Pons (tissue), 1 donor: ENCODE data around the gene WFDC10A.
"Not testable (repeated sequence)": the region's sequence is repeated elsewhere in the genome, so short reads cannot be mapped to it uniquely, and the experiment has no call there.

ENCODE experiments used
- DNase-seq: peaks from one replicate; pipeline ENCODE4 v3.0.0-alpha.2; 2016; ENCODE audit warnings: low spot score

WFDC10A gene

DNA sequence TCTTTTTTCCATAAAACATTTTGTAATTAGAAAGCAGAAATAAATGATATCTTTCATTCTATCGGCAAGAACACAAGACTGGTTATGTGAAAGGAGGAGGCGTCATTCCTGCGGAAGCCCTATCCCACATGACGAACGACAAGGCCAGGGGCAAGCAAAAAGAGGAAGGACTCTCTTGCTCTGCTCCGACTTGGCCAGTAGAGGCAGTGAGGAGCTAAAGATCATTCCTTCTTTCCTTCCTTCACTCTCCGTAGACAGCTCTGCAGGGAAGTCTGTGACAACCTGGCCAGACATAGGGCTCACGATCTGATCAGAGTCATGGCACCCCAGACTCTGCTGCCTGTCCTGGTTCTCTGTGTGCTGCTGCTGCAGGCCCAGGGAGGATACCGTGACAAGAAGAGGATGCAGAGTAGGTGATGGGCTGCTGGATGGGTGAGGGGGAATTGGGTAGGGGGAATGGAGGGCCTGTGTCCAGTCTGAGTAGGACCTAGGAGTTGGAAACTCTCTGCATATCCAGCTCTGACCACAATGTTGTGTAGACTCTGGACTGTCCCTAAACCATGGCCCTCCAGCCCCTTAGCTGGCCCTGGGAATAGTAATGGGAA, at the start of gene WFDC10A:
WFDC10A (plus strand) TSS at position 244 of the 605 bp plus-strand sequence; CDS start at position 319, 75 bp downstream.
- peak; percentile 37 for DNase-seq

DNA sequence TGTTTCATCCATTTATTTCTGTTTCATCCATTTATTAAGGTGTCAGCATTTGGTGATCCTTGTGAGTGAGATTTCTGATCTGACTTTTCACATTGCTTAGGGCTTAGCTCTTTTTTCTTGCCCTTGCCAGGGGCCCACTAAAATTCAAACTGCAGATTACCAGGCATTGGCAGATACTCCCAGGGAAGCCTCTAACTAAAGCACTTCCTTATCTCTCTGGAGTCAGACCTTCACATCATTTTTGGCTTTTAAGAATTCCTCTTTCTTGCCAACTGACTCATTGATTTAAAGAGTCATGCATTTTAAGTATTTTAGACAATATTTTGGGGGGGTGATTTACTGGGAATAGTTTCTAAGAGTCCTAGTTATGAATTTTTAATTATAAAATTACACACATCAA, 47.8 kb upstream of the WFDC10A start:
- DNase-seq: no peak

DNA sequence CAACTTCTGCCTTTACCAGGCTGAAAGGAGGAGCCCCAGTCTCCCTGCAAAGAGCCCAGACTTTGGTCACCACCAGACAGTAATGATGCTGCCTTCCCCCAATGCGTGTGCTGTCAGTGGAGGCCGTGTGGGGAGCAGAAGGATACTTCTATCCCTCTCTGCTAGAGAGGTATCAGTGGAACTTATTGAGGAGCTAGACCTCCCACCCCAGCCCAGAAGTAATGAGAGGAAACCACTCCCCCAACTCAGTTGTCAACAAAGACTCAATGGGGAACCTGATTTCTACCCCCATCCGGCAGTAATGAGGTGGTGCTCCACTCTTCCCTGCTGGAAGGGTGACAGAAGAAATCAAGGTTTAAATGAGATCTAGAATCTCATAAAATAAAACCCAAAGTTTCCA, 46.0 kb upstream of the WFDC10A start:
- DNase-seq: no peak

DNA sequence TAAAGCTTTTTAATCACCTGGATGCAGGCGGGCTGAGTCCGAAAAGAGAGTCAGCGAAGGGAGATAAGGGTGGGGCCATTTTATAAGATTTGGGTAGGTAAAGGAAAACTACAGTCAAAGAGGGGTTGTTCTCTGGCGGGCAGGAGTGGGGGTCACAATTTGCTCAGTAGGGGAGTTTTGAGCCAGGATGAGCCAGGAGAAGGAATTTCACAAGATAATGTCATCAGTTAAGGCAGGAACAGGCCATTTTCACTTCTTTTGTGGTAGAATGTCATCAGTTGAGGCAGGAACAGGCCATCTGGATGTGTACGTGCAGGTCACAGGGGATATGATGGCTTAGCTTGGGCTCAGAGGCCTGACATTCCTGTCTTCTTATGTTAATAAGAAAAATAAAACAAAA, 45.2 kb upstream of the WFDC10A start:
- not testable (repeated sequence) for DNase-seq

DNA sequence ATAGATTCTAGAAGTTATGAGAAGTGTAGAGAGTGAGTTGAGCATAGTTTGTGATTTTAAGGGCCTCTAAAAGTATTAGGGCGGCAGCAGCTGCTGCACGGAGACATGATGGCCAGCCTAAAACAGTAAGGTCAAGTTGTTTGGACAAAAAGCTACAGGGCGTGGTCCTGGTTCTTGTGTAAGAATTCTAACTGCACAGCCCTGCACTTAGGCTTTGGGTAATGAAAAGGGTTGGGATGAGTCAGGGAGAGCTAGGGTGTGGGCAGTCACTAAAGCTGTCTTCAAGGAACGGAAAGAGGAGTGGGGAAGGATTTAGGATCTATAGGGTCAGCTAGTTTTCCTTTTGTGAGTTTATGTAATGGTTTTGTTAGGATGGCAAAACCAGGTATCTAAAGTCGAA, 43.6 kb upstream of the WFDC10A start:
- not testable (repeated sequence) for DNase-seq

DNA sequence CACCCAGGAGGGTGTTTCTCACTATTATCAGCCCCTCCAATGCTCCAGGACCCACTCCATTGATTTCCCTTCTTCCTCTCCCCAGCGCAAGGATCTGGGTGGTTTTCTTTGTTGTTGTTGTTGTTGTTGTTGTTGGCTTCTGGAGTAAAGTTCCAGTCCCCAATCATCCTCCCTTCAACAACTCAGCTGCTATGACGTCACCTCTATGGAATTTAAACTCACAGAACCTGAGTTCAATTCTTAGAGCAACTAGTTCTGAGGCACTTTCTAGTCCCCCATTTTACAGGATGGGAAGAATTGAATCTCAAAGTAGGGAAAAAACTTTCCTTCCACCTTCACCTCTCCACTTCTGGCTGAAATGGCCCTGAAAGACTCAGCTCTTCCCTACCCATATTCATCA, 40.7 kb upstream of the WFDC10A start:
- no peak for DNase-seq

DNA sequence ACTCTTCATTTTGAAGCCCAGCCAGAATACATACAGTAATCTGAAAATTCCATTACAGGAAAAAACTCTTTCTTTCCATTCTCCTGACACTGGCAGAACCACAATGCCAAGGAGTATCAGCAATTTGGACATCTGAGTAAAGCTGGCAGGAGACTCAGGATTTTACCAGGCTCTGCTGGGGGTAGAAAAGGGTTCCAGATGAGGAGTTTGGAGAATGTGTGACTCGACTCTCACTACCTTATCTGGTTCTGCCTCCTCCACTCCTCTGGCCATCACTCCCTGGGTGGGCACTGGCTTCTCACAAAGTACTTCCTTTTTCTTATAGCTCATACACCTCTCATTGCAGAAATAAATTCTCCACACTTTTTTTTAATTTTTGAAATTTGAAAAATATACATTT, 39.8 kb upstream of the WFDC10A start:
- no peak for DNase-seq

DNA sequence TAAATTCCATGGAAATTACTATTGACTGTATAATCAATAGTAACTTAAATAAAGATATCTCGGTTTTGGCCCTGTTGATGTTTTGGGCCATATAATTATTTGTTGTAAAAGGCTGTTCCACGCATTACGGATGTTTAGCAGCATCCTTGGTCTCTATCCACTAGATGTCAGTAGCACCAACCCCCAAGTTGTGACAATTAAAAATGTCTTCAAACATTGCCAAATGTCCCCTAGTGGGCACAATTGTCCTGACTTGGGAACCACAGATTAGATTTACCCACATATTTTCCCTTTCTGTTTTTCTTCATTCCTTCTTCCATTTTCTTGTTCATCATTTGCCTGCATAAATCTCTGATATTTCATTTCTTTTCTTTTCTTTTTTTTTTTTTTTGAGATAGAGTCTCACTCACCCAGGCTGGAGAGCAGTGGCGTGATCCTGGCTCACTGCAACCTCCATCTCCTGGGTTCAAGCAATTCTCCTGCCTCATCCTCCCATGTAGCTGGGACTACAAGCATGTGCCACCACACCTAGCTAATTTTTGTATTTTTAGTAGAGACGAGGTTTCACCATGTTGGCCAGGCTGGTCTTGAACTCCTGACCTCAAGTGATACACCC, 36.9 kb upstream of the WFDC10A start:
- DNase-seq: peak; percentile 32

DNA sequence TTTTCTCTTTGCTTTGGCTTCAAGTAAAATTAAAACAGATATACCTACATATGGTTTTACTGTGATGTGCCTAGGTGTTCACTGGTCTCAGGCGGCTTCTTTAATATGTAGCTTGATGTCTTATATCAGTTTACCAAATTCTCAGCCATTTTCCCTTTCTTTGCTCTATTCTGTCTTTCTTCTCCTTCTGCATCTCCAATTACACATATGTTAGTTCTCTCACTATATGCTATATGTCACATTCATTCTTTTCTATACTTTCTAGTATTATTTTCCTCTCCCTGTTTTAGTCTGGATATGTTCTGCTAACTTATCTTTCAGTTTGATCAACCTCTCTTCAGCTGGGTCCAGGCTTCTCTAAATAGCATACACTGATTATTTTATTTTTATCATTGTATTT, 36.0 kb upstream of the WFDC10A start:
- DNase-seq: no peak

DNA sequence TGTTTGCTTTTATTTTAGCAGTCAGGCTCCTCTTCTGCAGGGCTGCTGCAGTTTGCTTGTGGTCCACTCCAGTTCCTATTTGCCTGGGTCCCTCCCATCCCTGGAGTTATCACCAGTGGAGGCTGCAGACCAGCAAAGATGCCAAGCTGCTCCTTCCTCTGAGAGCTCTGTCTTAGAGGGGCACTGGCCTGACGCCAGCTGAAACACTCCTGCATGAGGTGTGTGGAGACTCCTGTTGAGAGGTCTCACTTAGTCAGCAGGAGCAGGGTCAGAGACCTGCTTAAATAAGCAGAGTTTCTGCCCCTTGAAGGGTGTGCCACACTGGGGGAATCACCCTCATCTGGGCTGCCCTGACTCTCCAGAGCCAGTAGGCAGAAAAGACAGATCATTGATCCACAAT, 34.3 kb upstream of the WFDC10A start:
- DNase-seq: no peak

DNA sequence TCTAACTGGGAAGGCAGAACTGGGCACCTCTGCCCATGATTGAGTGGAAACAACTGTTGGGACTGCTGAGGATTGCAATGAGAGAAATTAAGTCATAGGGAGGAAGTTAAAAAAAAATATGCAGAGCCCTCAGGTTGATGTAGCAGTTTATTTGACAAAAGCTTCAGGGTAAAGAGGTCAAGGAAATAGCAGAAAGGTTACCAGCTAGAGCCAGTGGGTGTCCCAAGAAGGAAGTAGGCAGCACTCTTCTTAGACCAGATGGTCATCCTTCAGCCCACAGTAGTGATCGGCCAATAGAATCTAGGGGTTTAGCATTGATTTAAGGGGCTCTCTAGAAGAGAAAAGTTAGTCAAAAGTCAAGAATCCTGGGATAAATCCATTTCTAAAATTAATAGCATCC, 21.7 kb upstream of the WFDC10A start:
- DNase-seq: no peak

DNA sequence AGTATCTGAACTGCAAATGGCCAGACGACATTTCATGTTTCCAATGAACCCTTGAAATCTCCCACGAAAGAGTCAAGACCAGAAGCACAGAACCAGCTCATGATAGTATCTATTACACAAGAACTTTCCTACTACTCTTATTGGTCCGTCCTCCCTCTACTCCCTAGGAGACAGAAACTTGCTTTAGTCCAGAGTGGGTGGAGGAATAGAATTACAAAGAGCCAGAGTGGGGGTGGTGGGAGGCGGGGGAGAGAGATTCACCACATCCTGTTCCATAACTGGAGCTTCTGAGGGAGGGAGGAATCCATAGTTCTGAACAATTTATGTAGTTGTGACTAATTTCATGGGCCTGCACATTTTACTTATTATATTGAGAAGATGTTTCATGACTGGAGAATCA, 18.5 kb upstream of the WFDC10A start:
- DNase-seq: no peak

DNA sequence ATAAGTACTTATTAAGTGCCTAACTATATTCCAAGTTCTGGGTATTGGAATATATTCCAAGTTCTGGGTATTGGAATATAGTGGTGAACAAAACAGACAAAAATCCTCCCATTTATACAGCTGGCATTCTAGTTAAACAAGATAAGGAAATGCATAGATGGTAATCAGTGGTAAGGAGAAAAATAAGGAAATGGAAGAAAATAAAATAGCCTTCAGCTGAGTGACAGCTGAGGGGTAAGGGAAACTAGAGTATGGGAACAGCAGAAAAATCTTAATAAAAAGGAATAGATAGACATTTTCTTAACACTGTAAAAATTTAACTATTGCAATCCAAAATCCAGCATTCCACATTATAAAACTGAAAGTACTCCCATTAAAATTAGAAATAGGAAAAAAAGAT, 17.2 kb upstream of the WFDC10A start:
- DNase-seq: no peak

DNA sequence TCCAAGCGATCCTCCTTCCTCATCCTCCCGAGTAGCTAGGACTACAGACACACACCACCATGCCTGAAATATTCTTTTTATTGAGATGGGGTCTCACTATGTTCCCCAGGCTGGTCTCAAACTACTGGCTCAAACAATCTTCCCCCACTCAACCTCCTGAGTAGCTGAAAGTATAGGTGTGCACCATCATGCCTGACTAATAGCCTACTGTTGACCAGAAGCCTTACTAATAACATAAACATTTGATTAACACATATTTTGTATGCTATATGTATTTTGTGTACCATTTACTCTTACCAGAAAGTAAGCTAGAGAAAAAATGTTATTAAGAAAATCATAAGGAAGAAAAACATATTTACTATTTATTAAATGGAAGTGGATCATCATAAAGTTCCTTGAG, 11.9 kb upstream of the WFDC10A start:
- DNase-seq: no peak

DNA sequence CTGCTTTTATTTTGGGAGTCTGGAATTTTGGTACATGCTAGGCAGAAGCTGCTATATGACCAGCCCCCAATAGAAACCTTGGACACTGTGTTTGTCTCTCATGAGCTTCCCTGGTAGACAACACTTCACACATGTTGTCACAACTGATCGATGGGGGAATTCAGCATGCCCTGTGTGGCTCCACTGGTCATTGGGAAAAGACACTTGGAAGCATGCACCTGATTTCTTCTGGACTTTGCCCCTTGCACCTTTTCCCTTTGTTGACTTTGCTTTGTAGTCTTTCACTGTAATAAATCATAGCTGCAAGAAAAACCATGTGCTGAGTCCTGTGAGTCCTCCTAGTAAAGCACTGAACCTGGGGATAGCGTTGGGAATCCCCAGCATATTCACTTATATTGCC, 7.9 kb upstream of the WFDC10A start:
- no peak for DNase-seq

DNA sequence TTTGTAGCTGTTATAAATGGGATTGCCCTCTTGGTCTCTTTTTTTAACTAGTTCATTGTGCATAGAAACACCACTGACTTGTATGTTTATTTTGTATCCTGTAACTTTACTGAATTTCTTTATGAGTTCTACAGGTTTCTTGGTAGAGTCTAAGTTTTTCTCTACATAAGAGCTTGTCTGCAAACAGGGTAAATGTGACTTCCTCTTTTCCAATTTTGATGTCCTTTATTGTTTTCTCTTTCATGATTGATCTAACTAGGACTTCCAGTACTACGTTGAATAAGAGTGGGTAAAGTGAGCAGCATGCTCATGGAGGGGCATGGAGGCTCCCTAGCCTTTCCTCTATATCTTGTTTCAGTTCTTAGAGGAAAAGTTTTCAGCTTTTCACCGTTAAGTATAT, 3.0 kb upstream of the WFDC10A start:
- no peak for DNase-seq

DNA sequence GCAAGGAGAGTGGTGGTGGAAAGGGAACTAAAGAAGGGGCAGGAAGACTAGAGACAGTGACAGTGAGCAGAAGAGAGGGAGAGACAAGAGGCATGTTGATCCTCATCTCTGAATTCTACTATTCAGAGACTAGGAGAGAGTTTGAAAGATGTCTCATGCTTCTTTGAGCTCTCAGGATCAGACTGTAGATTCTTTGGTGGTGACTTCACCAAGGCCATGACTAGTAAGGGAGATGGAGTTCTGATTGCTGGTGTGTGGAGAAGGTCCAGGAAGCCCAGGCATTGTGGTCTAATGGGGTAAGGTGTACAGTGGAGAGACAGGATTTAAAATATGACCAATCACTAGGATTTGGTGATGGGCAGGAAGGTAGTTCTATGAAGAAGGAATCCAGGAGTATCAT, 832 bp downstream of the WFDC10A start:
- DNase-seq: no peak

DNA sequence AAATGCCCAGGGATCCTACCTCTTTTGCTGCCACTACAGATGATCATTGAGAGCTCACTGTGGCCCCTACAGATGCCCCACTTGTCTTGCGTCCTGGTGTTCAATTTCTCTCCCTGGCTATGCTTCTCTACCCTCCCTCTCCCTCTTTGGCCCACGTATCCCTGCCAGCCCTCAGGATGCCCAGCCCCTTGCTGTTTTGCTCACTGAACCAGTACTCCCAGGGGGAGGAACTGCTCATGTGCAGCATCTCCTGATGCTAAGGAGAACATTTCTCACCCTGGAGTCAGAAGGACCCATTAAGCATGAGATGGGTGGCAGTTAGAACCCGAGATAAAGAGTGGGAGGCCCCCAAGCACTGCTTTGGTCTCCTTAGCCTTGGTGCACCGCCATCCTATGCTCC, 1.6 kb downstream of the WFDC10A start, which contains the start of gene WFDC9:
WFDC9 (minus strand) TSS at position 101 of the 400 bp plus-strand sequence. CDS start 21,103 bp downstream, outside the sequence.
- no peak for DNase-seq

DNA sequence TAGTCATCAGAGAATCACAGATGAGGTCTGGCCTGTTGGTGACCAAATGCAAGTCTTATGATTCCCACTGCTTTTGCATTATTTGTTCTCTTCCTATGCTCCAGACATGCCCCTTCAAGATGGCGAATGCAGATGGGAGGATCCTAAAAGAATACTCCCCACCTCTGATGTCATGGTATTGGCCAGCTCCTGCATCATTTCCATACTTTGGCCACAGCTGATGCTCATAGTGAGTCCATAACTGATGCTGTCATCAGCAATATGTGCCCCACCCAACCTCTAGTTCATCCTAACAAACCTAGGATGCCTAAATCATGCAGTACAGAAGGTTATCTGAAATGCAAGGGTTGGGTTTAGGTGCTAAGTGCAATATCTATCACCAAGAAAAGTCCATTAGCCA, 7.0 kb downstream of the WFDC10A start:
- no peak for DNase-seq

DNA sequence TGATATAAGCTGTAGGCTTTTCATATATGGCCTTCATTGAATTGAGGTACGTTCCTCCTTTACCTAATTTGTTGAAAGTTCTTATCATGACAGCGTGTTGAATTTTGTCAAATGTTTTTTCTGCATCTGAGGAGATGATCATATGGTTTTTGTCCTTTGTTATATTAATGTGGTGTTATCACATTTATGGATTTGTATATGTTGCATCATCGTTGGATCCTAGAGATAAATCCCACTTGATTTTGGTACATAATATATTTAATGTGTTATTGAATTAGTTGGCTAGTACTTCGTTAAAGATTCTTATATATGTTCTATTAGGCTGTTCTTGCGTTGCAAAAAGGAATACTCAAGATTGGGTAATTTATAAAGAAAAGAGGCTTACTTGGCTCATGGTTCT, 10.1 kb downstream of the WFDC10A start:
- DNase-seq: no peak

DNA sequence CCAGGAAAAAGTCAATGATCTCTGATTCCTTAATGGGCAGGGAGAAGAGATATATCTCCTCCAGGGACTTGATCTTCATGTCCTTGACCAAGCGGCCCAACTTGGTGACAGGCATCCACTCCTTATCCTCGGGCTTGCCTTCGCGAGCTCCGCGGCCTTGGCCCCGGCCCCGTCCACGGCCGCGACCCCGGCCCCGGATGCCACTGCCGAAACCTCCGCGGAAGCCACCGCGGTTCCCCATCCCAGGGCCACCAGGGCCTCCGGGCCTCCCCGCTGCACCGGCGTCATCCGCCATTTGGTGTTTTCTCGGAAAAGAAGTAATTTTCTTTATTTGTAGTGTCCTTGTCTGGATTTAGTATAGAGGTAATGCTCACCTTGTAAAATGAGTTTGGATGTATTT, 11.5 kb downstream of the WFDC10A start:
- DNase-seq: not testable (repeated sequence)

DNA sequence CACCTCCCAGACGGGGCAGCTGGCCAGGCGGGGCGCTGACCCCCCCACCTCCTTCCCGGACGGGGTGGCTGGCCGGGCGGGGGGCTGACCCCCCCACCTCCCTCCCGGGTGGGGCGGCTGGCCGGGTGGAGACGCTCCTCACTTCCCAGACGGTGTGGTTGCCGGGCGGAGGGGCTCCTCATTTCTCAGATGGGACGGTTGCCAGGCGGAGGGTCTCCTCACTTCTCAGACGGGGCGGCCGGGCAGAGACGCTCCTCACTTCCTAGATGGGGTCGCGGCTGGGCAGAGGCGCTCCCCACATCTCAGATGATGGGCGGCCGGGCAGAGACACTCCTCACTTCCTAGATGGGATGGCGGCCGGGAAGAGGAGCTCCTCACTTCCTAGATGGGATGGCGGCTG, 16.3 kb downstream of the WFDC10A start:
- DNase-seq: not testable (repeated sequence)

DNA sequence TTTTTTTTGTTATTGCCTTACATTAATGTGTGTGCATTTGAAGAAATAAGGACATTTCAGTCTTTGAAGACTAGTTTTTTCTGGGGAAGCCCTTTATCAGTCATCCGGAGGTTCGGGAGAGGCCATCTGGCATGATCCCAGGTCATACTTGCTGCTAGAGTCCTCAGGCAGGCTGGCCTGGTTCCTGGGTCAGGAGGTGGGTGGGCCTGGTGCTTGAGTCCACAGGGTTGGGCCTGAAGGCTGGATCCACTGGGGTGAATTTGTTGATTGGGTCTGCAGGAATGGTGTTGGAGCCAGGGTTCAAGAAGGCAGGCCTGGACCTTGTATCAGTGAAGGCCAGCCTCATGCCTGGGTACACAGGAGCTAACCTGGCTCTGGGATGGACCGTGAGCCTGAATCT, 17.3 kb downstream of the WFDC10A start:
- no peak for DNase-seq

DNA sequence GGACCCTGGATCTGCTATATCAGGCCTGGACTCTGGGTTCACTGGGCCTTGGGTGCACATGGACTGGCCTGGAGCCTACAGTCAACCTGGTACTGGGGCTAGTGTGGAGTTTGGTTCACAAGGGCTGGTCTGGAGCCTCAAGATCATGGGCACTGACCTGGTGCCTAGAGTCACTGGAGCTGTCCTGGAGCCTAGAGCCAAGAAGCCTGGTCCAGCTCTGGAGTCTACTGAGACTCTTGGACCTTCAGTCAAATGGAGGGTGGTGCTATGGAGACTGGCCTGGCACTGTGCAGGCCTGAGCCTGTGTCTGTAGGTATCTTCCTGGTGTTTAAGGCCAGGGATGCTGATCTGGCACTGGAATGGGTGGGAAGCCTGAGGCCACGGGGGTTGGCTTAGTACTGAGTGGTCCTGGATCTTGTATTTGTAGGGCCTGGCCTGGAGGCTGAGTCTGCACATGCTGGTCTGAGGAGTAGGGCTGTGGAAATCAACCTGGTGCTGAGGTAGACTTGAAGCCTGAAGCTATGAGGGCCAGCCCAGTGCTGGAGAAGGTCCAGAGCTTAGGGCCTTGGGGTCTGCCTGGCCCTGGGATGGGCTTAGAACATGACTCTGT, 18.0 kb downstream of the WFDC10A start:
- no peak for DNase-seq
